ENCODE data around the gene CSK. TPM values are rescaled to one million over a fixed set of nuclear protein-coding genes. Genes with fewer than 3 reads are reported as not detected.

CSK gene
- total RNA-seq, 1 experiment from 2014 or later, result 49.2 TPM

GRCh38 chr15:74802290-74802689 is 20.4 kb downstream of the CSK start:
- Histone ChIP-seq H2AK5ac (ENCODE audit: insufficient read length, low read length) (no peak overlapping the region), H3K27ac (ENCODE audit: insufficient read length, low read depth, low read length) (no peak overlapping the region), H3T11ph (ENCODE audit: low read length) (no peak overlapping the region), H3K23me2 (ENCODE audit: insufficient read length, low read depth, low read length, poor library complexity, severe bottlenecking) (no peaks in the 10 kb centered on the region), H2AFZ (ENCODE audit: low read length) (no peak overlapping the region), H2BK120ac (ENCODE audit: low read depth, low read length, poor library complexity, severe bottlenecking) (no peak overlapping the region), H4K91ac (ENCODE audit: insufficient read length, low read depth, low read length) (no peak overlapping the region), H2BK5ac (ENCODE audit: insufficient read length, low read length) (no peak overlapping the region), H3K18ac (ENCODE audit: insufficient read length, low read depth, low read length) (no peak overlapping the region), H3K79me2 (ENCODE audit: insufficient read depth, low read length) (no peaks in the 10 kb centered on the region), H4K8ac (replicated peaks; ENCODE audit: insufficient read length, low read depth, low read length) (no peak overlapping the region), H3K79me1 (ENCODE audit: insufficient read depth, low read depth, low read length, poor library complexity, severe bottlenecking) (no peaks in the 10 kb centered on the region), H3K9me3 (ENCODE audit: control insufficient read depth, low read depth, low read length) (no peaks in the 10 kb centered on the region), H4K20me1 (ENCODE audit: control insufficient read depth, insufficient read depth, insufficient read length) (no peaks in the 10 kb centered on the region), H3K23ac (ENCODE audit: insufficient read length, low read depth, low read length) (no peak overlapping the region), H3K14ac (ENCODE audit: insufficient read depth, low read length) (no peak overlapping the region), H3K9ac (ENCODE audit: extremely low read depth, insufficient read length, low read length) (no peak overlapping the region), H3K4me1 (ENCODE audit: insufficient read depth, low read length) (no peaks in the 10 kb centered on the region), H3K27me3 (ENCODE audit: insufficient read depth, low read length) (no peaks in the 10 kb centered on the region), H3K4me2 (ENCODE audit: insufficient read depth, insufficient read length, low read length) (no peak overlapping the region), H3K4ac (ENCODE audit: low read depth, low read length) (no peak overlapping the region), H2BK15ac (ENCODE audit: low read depth, low read length) (no peak overlapping the region), H2BK20ac (ENCODE audit: low read depth, low read length, poor library complexity, severe bottlenecking) (no peak overlapping the region), H3K56ac (ENCODE audit: insufficient read length, low read depth, low read length) (no peak overlapping the region), H2BK12ac (ENCODE audit: insufficient read length, low read depth, low read length) (no peak overlapping the region), H4K5ac (ENCODE audit: insufficient read length, low read depth, low read length) (no peak overlapping the region)
- no CpG with 5 or more reads among the region's 20 CpGs for WGBS (ENCODE audit: extremely low coverage, insufficient read length, low lambda C conversion rate)
- Mint-ChIP-seq H3K9me3 (no peaks in the 10 kb centered on the region), H3K4me3 (no peak overlapping the region), H3K4me1 (peaks cover 2 to 7% of the 10 kb centered on the region in 2 experiments), H3K27me3 (ENCODE audit: low read depth) (no peaks in the 10 kb centered on the region), H3K36me3 (ENCODE audit: insufficient read depth in 1 of 3, low read depth in 3 of 3) (peaks cover 11 to 34% (median 34%) of the 10 kb centered on the region in 3 experiments; a peak in 5 of 7 replicates), H3K27ac (no peak overlapping the region)
- no peak for DNase-seq
- TF ChIP-seq, protein P1, sequence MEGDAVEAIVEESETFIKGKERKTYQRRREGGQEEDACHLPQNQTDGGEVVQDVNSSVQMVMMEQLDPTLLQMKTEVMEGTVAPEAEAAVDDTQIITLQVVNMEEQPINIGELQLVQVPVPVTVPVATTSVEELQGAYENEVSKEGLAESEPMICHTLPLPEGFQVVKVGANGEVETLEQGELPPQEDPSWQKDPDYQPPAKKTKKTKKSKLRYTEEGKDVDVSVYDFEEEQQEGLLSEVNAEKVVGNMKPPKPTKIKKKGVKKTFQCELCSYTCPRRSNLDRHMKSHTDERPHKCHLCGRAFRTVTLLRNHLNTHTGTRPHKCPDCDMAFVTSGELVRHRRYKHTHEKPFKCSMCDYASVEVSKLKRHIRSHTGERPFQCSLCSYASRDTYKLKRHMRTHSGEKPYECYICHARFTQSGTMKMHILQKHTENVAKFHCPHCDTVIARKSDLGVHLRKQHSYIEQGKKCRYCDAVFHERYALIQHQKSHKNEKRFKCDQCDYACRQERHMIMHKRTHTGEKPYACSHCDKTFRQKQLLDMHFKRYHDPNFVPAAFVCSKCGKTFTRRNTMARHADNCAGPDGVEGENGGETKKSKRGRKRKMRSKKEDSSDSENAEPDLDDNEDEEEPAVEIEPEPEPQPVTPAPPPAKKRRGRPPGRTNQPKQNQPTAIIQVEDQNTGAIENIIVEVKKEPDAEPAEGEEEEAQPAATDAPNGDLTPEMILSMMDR (conservative IDR thresholded peaks at IDR 0.05), result no peak

Measured in H9 (cell line).